GM23338 (cell line): Measurements from ENCODE around the gene CASP7. TPM values are rescaled to one million over a fixed set of nuclear protein-coding genes. Genes with fewer than 3 reads are reported as not detected.

Source experiments
- ATAC-seq: fragments of 200-7000 bp; cut with Tn5 transposase; 3 replicates; pipeline ENCODE4 v1.9.1; 2020
- DNase-seq: peaks from one replicate; pipeline ENCODE4 v3.0.0-alpha.2; 2015; ENCODE audit warnings: low spot score
- H2AFZ ChIP-seq: fragments of 200-600 bp; sonication (generic); 2 replicates; pipeline ENCODE4 v1.8.0; 2016; ENCODE audit warnings: antibody characterized with exemption, mild to moderate bottlenecking, moderate library complexity
- H3F3A ChIP-seq: fragments of 200-600 bp; sonication (generic); replicated peaks from 2 replicates; pipeline ENCODE4 v1.8.0; 2017; ENCODE audit warnings: antibody characterized with exemption, mixed run types, low read depth
- H3K27ac ChIP-seq: fragments of 200-600 bp; sonication (generic); 2 replicates; pipeline ENCODE4 v1.6.1; 2016; ENCODE audit warnings: low read depth
- H3K27me3 ChIP-seq: fragments of 200-600 bp; sonication (generic); 2 replicates; pipeline ENCODE4 v1.8.0; 2016; ENCODE audit warnings: mild to moderate bottlenecking, mixed run types, moderate library complexity; ENCODE audit not compliant: insufficient read depth
- H3K36me3 ChIP-seq: fragments of 200-600 bp; sonication (generic); 2 replicates; pipeline ENCODE4 v1.8.0; 2016; ENCODE audit warnings: mild to moderate bottlenecking; ENCODE audit not compliant: insufficient read depth
- H3K4me1 ChIP-seq: fragments of 200-600 bp; sonication (generic); 2 replicates; pipeline ENCODE4 v1.8.0; 2016; ENCODE audit warnings: mild to moderate bottlenecking, moderate library complexity; ENCODE audit not compliant: insufficient read depth
- H3K4me2 ChIP-seq: fragments of 200-600 bp; sonication (generic); 2 replicates; pipeline ENCODE4 v1.7.1; 2017; ENCODE audit warnings: mixed run types
- H3K4me3 ChIP-seq: fragments of 200-600 bp; sonication (generic); 2 replicates; pipeline ENCODE4 v1.6.1; 2016; ENCODE audit warnings: mixed run types
- H3K79me2 ChIP-seq: fragments of 200-600 bp; sonication (generic); replicated peaks from 2 replicates; pipeline ENCODE4 v1.8.0; 2017; ENCODE audit warnings: mild to moderate bottlenecking; ENCODE audit not compliant: insufficient read depth
- H3K9me2 ChIP-seq: fragments of 200-600 bp; sonication (generic); 2 replicates; pipeline ENCODE4 v1.8.0; 2017; ENCODE audit not compliant: insufficient read depth
- H4K20me1 ChIP-seq: fragments of 200-600 bp; sonication (generic); replicated peaks from 2 replicates; pipeline ENCODE4 v1.8.0; 2017; ENCODE audit warnings: mild to moderate bottlenecking; ENCODE audit not compliant: insufficient read depth
- H3K27ac Mint-ChIP-seq: 2 replicates; pipeline ENCODE4 v1.8.0; 2020; ENCODE audit warnings: inconsistent platforms, mild to moderate bottlenecking, moderate library complexity, mixed read lengths
- H3K27me3 Mint-ChIP-seq: 3 replicates; pipeline ENCODE4 v1.8.0; 2022; ENCODE audit warnings: low read depth, mild to moderate bottlenecking, moderate library complexity, mixed read lengths, inconsistent platforms; ENCODE audit not compliant: insufficient read depth, poor library complexity
- H3K36me3 Mint-ChIP-seq: 3 replicates; pipeline ENCODE4 v1.8.0; 2021; ENCODE audit warnings: low read depth, mild to moderate bottlenecking, inconsistent platforms, moderate library complexity, mixed read lengths
- H3K4me1 Mint-ChIP-seq: 3 replicates; pipeline ENCODE4 v1.8.0; 2020; ENCODE audit warnings: mild to moderate bottlenecking, inconsistent platforms, mixed read lengths
- H3K4me3 Mint-ChIP-seq: 3 replicates; pipeline ENCODE4 v1.8.0; 2021; ENCODE audit warnings: moderate library complexity, mild to moderate bottlenecking, inconsistent platforms, mixed read lengths
- H3K9me3 Mint-ChIP-seq: 3 replicates; pipeline ENCODE4 v1.8.0; 2020; ENCODE audit warnings: moderate library complexity, mild to moderate bottlenecking, inconsistent platforms, mixed read lengths
- EZH2phosphoT487 ChIP-seq: fragments of 200-600 bp; sonication (generic); IDR thresholded peaks from one replicate; pipeline ENCODE4 v1.8.1; 2018; ENCODE audit warnings: antibody characterized with exemption; ENCODE audit not compliant: unreplicated experiment
- REST ChIP-seq: IDR thresholded peaks from one replicate; pipeline ENCODE4 v1.6.1; 2018; ENCODE audit warnings: antibody characterized with exemption; ENCODE audit not compliant: unreplicated experiment
- ZNF331 ChIP-seq: fragments of 250-450 bp; sonication (Bioruptor Pico); IDR thresholded peaks from 2 replicates; pipeline ENCODE4 v1.5.0; 2020; ENCODE audit warnings: low read depth, mild to moderate bottlenecking, moderate library complexity
- polyA plus RNA-seq: library from polyadenylated mRNA; unstranded; fragments of >200 nt; fragmentation: Nextera tagmentation; extraction: Ambion mirVana; gene quantifications from 2 replicates; pipeline ENCODE4 v1.2.1, GENCODE V29; 2016
- total RNA-seq: library from RNA; depleted of rRNA; stranded (reverse); fragments of >200 nt; shearing (Covaris generic); gene quantifications from 2 replicates; pipeline ENCODE4 v1.2.3, GENCODE V29; 2014
- TF ChIP-seq, protein P1 (sequence below), 2 experiments: fragments of 200-600 bp in 1 of 2; sonication (generic) in 1 of 2; conservative IDR thresholded peaks; 2 replicates each; pipeline versions ENCODE4 v1.5.1 to v1.6.1; 2016 to 2017; ENCODE audit warnings: antibody characterized with exemption in 2 of 2, low read depth in 2 of 2, mild to moderate bottlenecking in 2 of 2, moderate library complexity in 1 of 2
- TF ChIP-seq, protein P2 (sequence below): fragments of 250-450 bp; sonication (Bioruptor Pico); IDR thresholded peaks from 2 replicates; pipeline ENCODE4 v1.5.0; 2020; ENCODE audit warnings: mild to moderate bottlenecking, moderate library complexity

Gene CASP7
- total and polyA plus RNA-seq, 2 experiments from 2014 or later: 2.1 to 7.0 TPM

GRCh38 chr10:113689057-113689456, 9.3 kb downstream of the CASP7 start:
- ATAC-seq: no peak
- no peak overlapping the region for H3K27ac ChIP-seq
- peak overlapping the region; percentile 35 for H3K4me2 ChIP-seq
- H3K36me3 ChIP-seq: no peaks in the 10 kb centered on the region
- Mint-ChIP-seq H3K9me3 (peaks cover 20% of the 10 kb centered on the region), H3K4me3 (no peak overlapping the region), H3K27me3 (peaks cover 2% of the 10 kb centered on the region), H3K4me1 (peaks cover 16% of the 10 kb centered on the region), H3K36me3 (peaks cover 36% of the 10 kb centered on the region), H3K27ac (no peak overlapping the region)
- peaks cover 17% of the 10 kb centered on the region; the same call in 1 of the 2 replicates for H3K4me1 ChIP-seq
- H3K9me2 ChIP-seq: 0 out of 2 replicates have a peak, but pooled peaks cover 3% of the 10 kb centered on the region
- no peaks in the 10 kb centered on the region for H3K27me3 ChIP-seq
- TF ChIP-seq EZH2phosphoT487 (no peak), REST (no peak), ZNF331 (CRISPR knock-in tag) (no peak)
- TF ChIP-seq, protein P1, sequence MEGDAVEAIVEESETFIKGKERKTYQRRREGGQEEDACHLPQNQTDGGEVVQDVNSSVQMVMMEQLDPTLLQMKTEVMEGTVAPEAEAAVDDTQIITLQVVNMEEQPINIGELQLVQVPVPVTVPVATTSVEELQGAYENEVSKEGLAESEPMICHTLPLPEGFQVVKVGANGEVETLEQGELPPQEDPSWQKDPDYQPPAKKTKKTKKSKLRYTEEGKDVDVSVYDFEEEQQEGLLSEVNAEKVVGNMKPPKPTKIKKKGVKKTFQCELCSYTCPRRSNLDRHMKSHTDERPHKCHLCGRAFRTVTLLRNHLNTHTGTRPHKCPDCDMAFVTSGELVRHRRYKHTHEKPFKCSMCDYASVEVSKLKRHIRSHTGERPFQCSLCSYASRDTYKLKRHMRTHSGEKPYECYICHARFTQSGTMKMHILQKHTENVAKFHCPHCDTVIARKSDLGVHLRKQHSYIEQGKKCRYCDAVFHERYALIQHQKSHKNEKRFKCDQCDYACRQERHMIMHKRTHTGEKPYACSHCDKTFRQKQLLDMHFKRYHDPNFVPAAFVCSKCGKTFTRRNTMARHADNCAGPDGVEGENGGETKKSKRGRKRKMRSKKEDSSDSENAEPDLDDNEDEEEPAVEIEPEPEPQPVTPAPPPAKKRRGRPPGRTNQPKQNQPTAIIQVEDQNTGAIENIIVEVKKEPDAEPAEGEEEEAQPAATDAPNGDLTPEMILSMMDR (conservative IDR thresholded peaks at IDR 0.05; ENCODE audit: low read depth in 2 of 2): no peak
- TF ChIP-seq, protein P2, sequence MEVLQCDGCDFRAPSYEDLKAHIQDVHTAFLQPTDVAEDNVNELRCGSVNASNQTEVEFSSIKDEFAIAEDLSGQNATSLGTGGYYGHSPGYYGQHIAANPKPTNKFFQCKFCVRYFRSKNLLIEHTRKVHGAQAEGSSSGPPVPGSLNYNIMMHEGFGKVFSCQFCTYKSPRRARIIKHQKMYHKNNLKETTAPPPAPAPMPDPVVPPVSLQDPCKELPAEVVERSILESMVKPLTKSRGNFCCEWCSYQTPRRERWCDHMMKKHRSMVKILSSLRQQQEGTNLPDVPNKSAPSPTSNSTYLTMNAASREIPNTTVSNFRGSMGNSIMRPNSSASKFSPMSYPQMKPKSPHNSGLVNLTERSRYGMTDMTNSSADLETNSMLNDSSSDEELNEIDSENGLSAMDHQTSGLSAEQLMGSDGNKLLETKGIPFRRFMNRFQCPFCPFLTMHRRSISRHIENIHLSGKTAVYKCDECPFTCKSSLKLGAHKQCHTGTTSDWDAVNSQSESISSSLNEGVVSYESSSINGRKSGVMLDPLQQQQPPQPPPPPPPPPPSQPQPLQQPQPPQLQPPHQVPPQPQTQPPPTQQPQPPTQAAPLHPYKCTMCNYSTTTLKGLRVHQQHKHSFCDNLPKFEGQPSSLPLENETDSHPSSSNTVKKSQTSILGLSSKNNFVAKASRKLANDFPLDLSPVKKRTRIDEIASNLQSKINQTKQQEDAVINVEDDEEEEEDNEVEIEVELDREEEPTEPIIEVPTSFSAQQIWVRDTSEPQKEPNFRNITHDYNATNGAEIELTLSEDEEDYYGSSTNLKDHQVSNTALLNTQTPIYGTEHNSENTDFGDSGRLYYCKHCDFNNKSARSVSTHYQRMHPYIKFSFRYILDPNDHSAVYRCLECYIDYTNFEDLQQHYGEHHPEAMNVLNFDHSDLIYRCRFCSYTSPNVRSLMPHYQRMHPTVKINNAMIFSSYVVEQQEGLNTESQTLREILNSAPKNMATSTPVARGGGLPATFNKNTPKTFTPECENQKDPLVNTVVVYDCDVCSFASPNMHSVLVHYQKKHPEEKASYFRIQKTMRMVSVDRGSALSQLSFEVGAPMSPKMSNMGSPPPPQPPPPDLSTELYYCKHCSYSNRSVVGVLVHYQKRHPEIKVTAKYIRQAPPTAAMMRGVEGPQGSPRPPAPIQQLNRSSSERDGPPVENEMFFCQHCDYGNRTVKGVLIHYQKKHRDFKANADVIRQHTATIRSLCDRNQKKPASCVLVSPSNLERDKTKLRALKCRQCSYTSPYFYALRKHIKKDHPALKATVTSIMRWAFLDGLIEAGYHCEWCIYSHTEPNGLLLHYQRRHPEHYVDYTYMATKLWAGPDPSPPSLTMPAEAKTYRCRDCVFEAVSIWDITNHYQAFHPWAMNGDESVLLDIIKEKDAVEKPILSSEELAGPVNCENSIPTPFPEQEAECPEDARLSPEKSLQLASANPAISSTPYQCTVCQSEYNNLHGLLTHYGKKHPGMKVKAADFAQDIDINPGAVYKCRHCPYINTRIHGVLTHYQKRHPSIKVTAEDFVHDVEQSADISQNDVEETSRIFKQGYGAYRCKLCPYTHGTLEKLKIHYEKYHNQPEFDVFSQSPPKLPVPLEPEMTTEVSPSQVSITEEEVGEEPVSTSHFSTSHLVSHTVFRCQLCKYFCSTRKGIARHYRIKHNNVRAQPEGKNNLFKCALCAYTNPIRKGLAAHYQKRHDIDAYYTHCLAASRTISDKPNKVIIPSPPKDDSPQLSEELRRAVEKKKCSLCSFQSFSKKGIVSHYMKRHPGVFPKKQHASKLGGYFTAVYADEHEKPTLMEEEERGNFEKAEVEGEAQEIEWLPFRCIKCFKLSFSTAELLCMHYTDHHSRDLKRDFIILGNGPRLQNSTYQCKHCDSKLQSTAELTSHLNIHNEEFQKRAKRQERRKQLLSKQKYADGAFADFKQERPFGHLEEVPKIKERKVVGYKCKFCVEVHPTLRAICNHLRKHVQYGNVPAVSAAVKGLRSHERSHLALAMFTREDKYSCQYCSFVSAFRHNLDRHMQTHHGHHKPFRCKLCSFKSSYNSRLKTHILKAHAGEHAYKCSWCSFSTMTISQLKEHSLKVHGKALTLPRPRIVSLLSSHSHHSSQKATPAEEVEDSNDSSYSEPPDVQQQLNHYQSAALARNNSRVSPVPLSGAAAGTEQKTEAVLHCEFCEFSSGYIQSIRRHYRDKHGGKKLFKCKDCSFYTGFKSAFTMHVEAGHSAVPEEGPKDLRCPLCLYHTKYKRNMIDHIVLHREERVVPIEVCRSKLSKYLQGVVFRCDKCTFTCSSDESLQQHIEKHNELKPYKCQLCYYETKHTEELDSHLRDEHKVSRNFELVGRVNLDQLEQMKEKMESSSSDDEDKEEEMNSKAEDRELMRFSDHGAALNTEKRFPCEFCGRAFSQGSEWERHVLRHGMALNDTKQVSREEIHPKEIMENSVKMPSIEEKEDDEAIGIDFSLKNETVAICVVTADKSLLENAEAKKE (CRISPR knock-in tag): no peak
- H3K79me2 ChIP-seq: peaks cover 19% of the 10 kb centered on the region; the same call in 1 of the 2 replicates
- DNase-seq: no peak
- no peaks in the 10 kb centered on the region for H3F3A ChIP-seq
- no peak overlapping the region for H3K4me3 ChIP-seq
- no peaks in the 10 kb centered on the region; the same call in 1 of the 2 replicates for H4K20me1 ChIP-seq
- H2AFZ ChIP-seq: no peak overlapping the region
